ENCODE measurements around the gene NFIX.

Gene NFIX

DNA sequence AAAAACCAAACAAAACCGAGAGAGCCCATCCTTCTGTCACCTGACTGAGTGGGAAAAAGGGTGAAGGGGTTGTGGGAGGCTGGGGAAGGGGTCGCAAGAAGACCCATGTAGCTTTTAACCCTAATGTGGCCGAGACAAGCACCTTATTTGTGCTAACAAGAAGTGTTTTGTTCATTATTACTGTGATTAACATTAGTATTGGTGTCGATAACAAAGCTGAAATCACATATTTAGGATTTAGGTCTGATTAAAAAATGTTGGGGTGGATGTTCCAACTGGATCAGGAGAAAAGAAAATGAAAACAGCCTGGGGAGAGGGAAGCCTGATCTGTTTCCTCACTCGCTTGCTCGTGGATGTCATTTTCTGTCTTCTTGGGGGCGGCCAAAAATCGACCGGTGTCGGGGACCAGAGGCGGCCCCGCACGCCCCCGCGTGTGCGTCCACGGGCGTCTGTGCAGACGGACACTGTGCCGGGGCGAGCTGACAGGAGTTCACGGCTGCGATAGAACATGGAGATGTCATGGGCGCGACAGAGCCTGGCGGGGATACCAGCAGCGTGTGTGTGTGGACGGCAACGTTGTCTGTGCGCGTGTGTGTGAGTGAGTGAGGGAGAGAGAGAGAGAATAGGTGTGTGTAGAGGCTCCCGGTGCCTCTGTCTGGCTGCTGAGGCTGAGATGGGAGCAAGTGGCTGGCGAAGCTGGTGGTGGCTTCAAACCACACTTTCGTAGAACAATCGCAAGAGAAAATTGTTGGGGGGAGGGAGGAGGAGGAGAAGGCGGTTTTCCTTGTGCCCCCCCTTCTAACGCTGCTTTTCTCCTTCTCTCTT, 29.1 kb downstream of the NFIX start:
- Histone ChIP-seq H3K4me1 (ENCODE audit: control insufficient read depth, insufficient read depth, low read length) (peaks cover 70% of the 10 kb centered on the region), H3K9ac (ENCODE audit: low read length) (peak overlapping the region; percentile 51), H3K4me3 (ENCODE audit: low read length) (peak overlapping the region; percentile 45), H3K36me3 (ENCODE audit: control insufficient read depth, insufficient read depth, low read length) (no peaks in the 10 kb centered on the region), H3K9me3 (ENCODE audit: control insufficient read depth, low read length) (no peaks in the 10 kb centered on the region), H3K27me3 (ENCODE audit: control insufficient read depth, insufficient read depth, low read length) (no peaks in the 10 kb centered on the region)

DNA sequence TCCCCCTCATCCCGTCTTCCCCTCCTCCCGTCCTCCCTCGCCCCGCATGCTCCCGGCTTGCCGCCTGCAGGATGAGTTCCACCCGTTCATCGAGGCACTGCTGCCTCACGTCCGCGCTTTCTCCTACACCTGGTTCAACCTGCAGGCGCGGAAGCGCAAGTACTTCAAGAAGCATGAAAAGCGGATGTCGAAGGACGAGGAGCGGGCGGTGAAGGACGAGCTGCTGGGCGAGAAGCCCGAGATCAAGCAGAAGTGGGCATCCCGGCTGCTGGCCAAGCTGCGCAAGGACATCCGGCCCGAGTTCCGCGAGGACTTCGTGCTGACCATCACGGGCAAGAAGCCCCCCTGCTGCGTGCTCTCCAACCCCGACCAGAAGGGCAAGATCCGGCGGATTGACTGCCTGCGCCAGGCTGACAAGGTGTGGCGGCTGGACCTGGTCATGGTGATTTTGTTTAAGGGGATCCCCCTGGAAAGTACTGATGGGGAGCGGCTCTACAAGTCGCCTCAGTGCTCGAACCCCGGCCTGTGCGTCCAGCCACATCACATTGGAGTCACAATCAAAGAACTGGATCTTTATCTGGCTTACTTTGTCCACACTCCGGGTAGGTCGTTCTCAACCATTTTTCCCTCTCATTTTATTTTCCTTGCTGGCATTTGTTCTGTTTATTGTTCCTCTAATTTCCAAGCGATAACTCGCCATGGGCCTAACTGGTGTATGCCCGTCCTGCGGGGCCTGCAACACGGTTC, 29.8 kb downstream of the NFIX start:
- Histone ChIP-seq H3K4me1 (ENCODE audit: control insufficient read depth, insufficient read depth, low read length) (peaks cover 72% of the 10 kb centered on the region), H3K36me3 (ENCODE audit: control insufficient read depth, insufficient read depth, low read length) (no peaks in the 10 kb centered on the region), H3K9ac (ENCODE audit: low read length) (peak overlapping the region; percentile 51), H3K4me3 (ENCODE audit: low read length) (peak overlapping the region; percentile 45), H3K27me3 (ENCODE audit: control insufficient read depth, insufficient read depth, low read length) (no peaks in the 10 kb centered on the region), H3K9me3 (ENCODE audit: control insufficient read depth, low read length) (no peaks in the 10 kb centered on the region)

DNA sequence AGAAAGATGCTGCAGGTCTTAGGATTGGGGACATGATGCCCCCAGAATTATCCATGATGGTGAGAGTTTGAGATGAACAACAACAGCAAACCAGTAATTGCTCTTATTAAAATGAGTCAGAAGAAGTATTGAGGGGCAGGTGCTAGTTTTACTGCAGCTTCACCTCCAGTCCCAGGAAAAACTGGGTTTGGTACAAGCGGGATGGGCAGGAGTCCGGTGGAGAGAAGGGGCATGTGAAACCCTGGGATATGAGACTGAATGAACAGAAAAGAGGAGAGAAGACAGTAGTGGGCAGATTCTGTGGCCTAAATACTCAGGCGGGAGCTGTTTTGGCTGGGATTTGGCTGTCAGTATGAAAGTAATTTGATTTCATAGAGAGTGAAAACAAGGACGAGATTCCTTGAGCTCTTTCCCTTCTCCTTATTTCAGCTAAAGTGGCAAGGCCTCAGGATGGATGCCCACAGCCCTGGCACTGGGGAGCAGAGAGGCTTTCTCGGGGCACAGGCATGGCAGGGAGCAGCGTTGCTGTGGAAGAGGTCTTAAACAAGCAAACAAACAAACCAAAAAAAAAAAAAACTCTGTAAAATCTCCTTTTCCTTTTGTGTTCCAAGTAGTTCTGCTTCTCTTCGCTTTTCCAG, 30.7 kb downstream of the NFIX start:
- Histone ChIP-seq H3K9me3 (ENCODE audit: control insufficient read depth, low read length) (no peaks in the 10 kb centered on the region), H3K4me3 (ENCODE audit: low read length) (peak overlapping the region; percentile 45), H3K9ac (ENCODE audit: low read length) (peak overlapping the region; percentile 51), H3K27me3 (ENCODE audit: control insufficient read depth, insufficient read depth, low read length) (no peaks in the 10 kb centered on the region), H3K4me1 (ENCODE audit: control insufficient read depth, insufficient read depth, low read length) (peaks cover 66% of the 10 kb centered on the region), H3K36me3 (ENCODE audit: control insufficient read depth, insufficient read depth, low read length) (no peaks in the 10 kb centered on the region)

DNA sequence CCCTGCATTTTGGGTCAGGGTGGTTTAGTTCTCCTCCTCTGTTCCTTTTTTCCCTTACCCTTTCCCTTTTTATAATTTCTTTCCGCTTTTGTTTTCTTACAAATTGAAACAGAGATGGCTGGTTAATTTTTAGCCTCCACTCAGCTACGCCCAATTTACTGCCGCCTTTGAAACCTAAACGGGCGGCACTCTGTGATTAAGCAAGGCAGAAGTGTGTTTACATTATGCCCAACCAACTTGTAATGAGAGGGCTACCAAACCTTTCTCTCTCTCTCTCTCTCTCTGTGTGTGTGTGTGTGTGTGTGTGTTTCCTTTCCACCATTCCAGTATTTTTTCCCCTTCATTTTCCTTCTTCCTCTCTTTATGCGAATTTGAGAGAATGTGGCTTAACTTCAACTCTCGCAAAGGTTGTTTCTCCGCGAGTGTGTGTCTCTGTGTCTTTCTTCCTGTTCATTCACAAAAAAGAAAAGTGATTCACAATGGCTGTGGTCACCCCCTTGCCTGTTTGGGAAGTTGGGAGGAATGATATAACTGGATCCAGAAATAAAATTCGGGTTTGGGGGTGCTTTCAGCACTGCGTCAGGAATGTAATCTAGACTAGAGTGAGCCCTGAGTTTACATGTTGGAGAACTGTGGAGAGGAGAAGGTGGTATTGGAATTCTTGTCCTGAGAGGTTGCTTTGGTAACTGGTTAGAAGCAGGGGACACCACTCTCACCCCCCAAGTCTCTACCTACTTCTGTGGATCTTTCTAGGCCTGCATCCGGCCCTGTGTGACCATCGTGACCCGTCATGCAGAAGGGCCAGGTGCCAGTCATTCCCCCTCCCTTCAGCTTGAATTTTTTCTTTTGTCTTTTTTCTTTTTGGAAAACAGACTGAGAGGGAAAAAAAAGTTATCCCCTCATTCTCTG, 31.4 kb downstream of the NFIX start:
- Histone ChIP-seq H3K27me3 (ENCODE audit: control insufficient read depth, insufficient read depth, low read length) (no peaks in the 10 kb centered on the region), H3K9ac (ENCODE audit: low read length) (peak overlapping the region; percentile 51), H3K4me1 (ENCODE audit: control insufficient read depth, insufficient read depth, low read length) (peaks cover 66% of the 10 kb centered on the region), H3K9me3 (ENCODE audit: control insufficient read depth, low read length) (no peaks in the 10 kb centered on the region), H3K4me3 (ENCODE audit: low read length) (peak overlapping the region; percentile 33), H3K36me3 (ENCODE audit: control insufficient read depth, insufficient read depth, low read length) (no peaks in the 10 kb centered on the region)

DNA sequence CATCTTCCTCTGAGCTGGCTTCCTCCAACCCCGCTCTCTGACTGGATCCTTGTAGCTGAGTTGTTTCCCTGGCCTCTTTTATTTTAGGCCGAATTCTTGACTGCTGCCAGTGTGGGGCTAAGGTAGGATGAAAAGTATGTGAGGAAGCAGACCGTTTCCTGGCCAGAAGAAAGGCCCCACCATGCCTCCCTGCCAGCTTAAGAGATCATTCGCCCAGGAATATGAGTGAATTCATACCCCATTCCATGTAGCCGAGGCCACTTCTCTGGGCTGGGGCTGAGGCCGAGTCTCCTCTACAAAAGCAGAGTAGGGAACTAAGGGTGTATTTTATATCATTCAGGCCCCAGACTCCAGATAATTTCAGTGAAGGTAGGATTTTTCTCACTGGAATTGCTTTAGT, 32.3 kb downstream of the NFIX start:
- H3K4me3 ChIP-seq (ENCODE audit: low read length) = no peak overlapping the region
- H3K4me1 ChIP-seq (ENCODE audit: control insufficient read depth, insufficient read depth, low read length) = peaks cover 66% of the 10 kb centered on the region
- peak overlapping the region; percentile 51 for H3K9ac ChIP-seq (ENCODE audit: low read length)
- no peaks in the 10 kb centered on the region for H3K36me3 ChIP-seq (ENCODE audit: control insufficient read depth, insufficient read depth, low read length)
- no peaks in the 10 kb centered on the region for H3K27me3 ChIP-seq (ENCODE audit: control insufficient read depth, insufficient read depth, low read length)
- H3K9me3 ChIP-seq (ENCODE audit: control insufficient read depth, low read length) = no peaks in the 10 kb centered on the region

DNA sequence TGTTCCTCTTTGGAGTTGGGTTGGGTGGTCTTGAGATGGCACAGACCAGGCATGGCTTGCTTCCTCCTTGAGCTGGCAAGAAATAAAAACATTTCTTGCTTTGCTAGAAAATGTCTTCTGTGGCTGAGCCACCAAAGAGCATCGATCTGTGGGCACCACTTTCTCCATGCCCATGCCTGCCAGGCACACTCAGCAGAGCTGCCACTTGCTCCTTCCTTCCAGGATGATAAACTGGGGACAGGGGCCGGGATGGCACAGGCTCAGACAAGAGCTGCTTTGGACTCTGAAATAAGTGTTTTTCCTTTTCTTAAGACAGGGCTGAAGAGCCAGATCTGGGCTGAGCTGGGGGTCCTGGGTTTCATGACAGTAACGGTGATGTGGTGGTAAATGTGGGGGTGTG, 32.8 kb downstream of the NFIX start:
- H3K27me3 ChIP-seq (ENCODE audit: control insufficient read depth, insufficient read depth, low read length) = no peaks in the 10 kb centered on the region
- no peaks in the 10 kb centered on the region for H3K9me3 ChIP-seq (ENCODE audit: control insufficient read depth, low read length)
- H3K4me3 ChIP-seq (ENCODE audit: low read length) = no peak overlapping the region
- no peak overlapping the region for H3K9ac ChIP-seq (ENCODE audit: low read length)
- H3K36me3 ChIP-seq (ENCODE audit: control insufficient read depth, insufficient read depth, low read length) = no peaks in the 10 kb centered on the region
- H3K4me1 ChIP-seq (ENCODE audit: control insufficient read depth, insufficient read depth, low read length) = peaks cover 69% of the 10 kb centered on the region

DNA sequence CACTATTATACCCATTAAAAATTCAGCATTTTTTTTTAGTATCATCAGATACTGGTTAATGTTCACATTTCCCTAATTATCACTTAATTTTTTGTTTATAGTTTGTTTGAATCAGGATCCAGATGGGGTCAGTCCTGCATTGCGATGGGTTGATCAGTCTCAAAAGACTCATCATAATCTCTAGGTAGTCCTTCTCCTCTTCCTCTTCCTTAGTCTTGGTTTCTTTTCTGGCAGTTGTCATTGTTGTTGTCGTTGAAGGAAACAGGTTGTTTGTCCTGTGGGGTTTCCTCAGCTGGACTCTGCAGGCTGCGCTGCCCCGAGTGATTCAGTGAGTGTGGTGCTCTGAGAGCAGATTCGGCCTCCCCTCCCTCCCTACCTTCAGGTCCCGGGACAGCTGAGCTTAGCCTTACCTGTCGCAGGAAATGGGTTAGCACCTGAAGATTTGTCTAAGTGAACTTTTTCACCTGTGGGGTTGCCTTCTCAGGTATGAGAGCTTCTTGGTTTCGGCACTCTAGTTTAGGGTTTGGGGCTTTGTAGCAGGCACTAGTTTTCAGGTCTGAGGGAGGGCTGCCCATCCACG, 34.1 kb downstream of the NFIX start:
- peaks cover 83% of the 10 kb centered on the region for H3K4me1 ChIP-seq (ENCODE audit: control insufficient read depth, insufficient read depth, low read length)
- peak overlapping the region; percentile 23 for H3K9ac ChIP-seq (ENCODE audit: low read length)
- H3K36me3 ChIP-seq (ENCODE audit: control insufficient read depth, insufficient read depth, low read length) = no peaks in the 10 kb centered on the region
- no peak overlapping the region for H3K4me3 ChIP-seq (ENCODE audit: low read length)
- H3K9me3 ChIP-seq (ENCODE audit: control insufficient read depth, low read length) = no peaks in the 10 kb centered on the region
- H3K27me3 ChIP-seq (ENCODE audit: control insufficient read depth, insufficient read depth, low read length) = no peaks in the 10 kb centered on the region

DNA sequence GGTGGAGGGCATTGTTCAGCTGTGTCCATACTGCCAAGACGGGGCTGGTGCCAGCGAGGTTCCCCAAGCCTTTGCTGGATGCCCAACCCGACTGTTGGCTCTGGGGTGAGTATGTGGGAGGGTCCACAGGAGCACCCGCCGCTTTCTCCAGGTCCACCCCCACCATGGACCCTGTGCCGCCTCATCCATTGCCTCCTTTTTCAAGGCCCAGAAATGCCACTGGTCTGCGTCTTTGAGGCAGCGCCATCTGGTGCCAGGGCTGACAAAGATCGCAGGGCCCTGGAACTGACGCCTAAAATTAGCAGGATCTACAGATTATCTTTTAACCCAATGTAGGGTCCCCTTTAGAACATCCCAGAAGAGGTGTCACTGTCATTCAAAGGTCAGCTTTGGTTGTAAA, 34.6 kb downstream of the NFIX start:
- Histone ChIP-seq H3K27me3 (ENCODE audit: control insufficient read depth, insufficient read depth, low read length) (no peaks in the 10 kb centered on the region), H3K4me3 (ENCODE audit: low read length) (no peak overlapping the region), H3K9ac (ENCODE audit: low read length) (peak overlapping the region; percentile 24), H3K36me3 (ENCODE audit: control insufficient read depth, insufficient read depth, low read length) (no peaks in the 10 kb centered on the region), H3K9me3 (ENCODE audit: control insufficient read depth, low read length) (no peaks in the 10 kb centered on the region), H3K4me1 (ENCODE audit: control insufficient read depth, insufficient read depth, low read length) (peaks cover 86% of the 10 kb centered on the region)

DNA sequence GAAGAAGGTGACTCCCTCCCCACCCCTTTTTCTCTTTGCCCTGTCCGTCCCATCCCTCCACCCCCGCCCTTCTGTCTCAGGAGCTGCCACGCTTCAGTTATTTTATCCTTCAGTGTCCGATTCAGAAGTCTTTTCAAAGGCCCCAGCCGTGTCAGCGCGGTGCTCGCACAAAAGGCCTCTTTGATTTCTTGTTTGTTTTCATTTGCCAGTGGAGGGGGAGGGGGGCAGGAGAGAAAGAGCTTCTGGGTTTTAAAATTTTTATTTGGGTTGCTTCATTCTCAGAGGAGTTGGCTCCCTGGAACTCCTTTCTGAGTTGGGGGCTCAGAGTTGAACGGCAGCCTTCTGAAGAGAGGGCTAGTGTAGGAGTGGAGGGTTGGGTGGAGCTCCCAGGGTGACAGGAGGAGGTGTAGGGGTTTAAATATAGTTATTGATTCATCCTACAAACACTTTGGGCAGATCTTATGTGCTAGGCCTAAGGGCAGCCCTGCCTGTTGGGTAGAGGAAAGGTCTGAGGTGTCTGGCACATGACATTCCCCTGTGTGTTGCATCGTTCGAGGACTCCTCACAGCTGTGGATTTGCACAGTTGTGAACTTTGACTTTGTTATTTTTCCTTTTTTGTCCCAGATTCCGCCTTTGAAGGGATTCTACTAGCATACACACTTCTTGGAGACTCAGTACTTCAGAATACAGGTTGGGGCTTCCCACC, 36.8 kb downstream of the NFIX start:
- Histone ChIP-seq H3K4me3 (ENCODE audit: low read length) (no peak overlapping the region), H3K4me1 (ENCODE audit: control insufficient read depth, insufficient read depth, low read length) (peaks cover 83% of the 10 kb centered on the region), H3K9ac (ENCODE audit: low read length) (peak overlapping the region; percentile 31), H3K9me3 (ENCODE audit: control insufficient read depth, low read length) (no peaks in the 10 kb centered on the region), H3K27me3 (ENCODE audit: control insufficient read depth, insufficient read depth, low read length) (no peaks in the 10 kb centered on the region), H3K36me3 (ENCODE audit: control insufficient read depth, insufficient read depth, low read length) (no peaks in the 10 kb centered on the region)

DNA sequence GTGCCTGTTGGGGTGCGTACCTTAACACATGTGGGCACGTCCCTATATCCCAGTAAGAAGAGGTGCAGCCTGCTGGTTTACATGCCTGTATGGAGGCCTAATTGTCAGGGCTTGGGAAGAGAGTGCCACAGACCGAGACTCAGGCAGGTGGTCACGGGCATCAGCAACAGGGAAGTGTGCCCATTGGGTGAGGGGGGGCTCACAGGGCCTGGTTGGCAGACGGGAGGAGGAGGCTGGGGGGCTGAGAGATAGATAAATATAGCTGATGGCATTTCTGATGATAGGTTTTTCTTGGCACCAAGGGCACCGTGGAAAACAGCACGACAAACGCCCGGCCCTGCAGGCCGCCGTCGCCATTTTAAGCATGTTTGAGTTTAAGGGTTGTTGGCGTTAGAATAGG, 37.6 kb downstream of the NFIX start:
- no peak overlapping the region for H3K4me3 ChIP-seq (ENCODE audit: low read length)
- H3K9me3 ChIP-seq (ENCODE audit: control insufficient read depth, low read length) = no peaks in the 10 kb centered on the region
- peaks cover 83% of the 10 kb centered on the region for H3K4me1 ChIP-seq (ENCODE audit: control insufficient read depth, insufficient read depth, low read length)
- no peaks in the 10 kb centered on the region for H3K27me3 ChIP-seq (ENCODE audit: control insufficient read depth, insufficient read depth, low read length)
- peak overlapping the region; percentile 31 for H3K9ac ChIP-seq (ENCODE audit: low read length)
- H3K36me3 ChIP-seq (ENCODE audit: control insufficient read depth, insufficient read depth, low read length) = no peaks in the 10 kb centered on the region

DNA sequence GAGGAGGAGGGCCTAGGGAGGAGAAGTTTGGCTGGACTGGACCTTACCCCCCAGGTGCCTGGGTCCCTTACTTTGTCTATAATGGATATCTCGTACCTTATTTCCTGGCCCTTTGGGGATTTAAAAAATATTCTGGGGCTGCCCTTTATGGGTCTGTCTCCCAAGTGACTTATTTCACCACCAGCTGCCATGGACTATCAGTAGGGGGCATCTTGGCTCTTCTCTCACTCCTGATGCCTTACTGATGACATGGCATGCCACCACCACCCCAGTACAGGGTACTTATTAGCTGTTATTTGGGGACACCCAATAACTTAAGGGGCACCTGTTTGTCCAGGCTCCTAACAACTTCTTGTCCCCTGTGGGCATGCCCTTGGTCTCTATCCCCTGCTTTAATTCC, 38.0 kb downstream of the NFIX start:
- H3K9ac ChIP-seq (ENCODE audit: low read length) = peak overlapping the region; percentile 11
- H3K9me3 ChIP-seq (ENCODE audit: control insufficient read depth, low read length) = no peaks in the 10 kb centered on the region
- peaks cover 81% of the 10 kb centered on the region for H3K4me1 ChIP-seq (ENCODE audit: control insufficient read depth, insufficient read depth, low read length)
- no peaks in the 10 kb centered on the region for H3K27me3 ChIP-seq (ENCODE audit: control insufficient read depth, insufficient read depth, low read length)
- no peaks in the 10 kb centered on the region for H3K36me3 ChIP-seq (ENCODE audit: control insufficient read depth, insufficient read depth, low read length)
- no peak overlapping the region for H3K4me3 ChIP-seq (ENCODE audit: low read length)
